AG04450 (cell line): ENCODE data around the gene TRPC4AP. TPM values are rescaled to one million over a fixed set of nuclear protein-coding genes. Genes with fewer than 3 reads are reported as not detected.

Experiments
- CTCF ChIA-PET: fragments of 300-600, 350-600 bp; formaldehyde crosslinking; extraction: SDS; loops from one replicate; lab custom pipeline; 2022; ENCODE audit warnings: antibody characterized with exemption, inconsistent platforms; lab: Charles Lee
- POLR2A ChIA-PET: fragments of 350-600 bp; formaldehyde crosslinking; extraction: SDS; loops from one replicate; lab custom pipeline; 2021; ENCODE audit warnings: antibody characterized with exemption, inconsistent platforms; lab: Yijun Ruan, JAX
- DNase-seq: peaks from one replicate; pipeline ENCODE4 v3.0.0-alpha.2; 2011; ENCODE audit warnings: low read depth, low spot score
- H3K27ac ChIP-seq: one replicate; pipeline ENCODE4 v1.5.1; 2012; ENCODE audit warnings: low read depth, low read length, control low read depth
- H3K27me3 ChIP-seq: one replicate; pipeline ENCODE4 v1.6.0; 2012; ENCODE audit warnings: low read length; ENCODE audit not compliant: control insufficient read depth, insufficient read depth
- H3K4me3 ChIP-seq: 2 replicates; pipeline ENCODE4 v1.5.1; 2011; ENCODE audit warnings: mild to moderate bottlenecking, low read depth, low read length, control low read depth
- H3K9me3 ChIP-seq: 2 replicates; pipeline ENCODE4 v1.5.1; 2012; ENCODE audit warnings: low read length; ENCODE audit not compliant: control insufficient read depth, insufficient read depth
- polyA plus RNA-seq: library from polyadenylated mRNA; depleted of rRNA; stranded (reverse); fragments of >200 nt; gene quantifications from 2 replicates; pipeline ENCODE4 v1.2.3, GENCODE V29; 2011
- TF ChIP-seq, protein P1 (sequence below): IDR thresholded peaks from 2 replicates; pipeline ENCODE4 v1.5.1; 2011; ENCODE audit warnings: low read depth, low read length, control low read depth, inconsistent platforms

TRPC4AP gene
- polyA plus RNA-seq, 1 experiment = 85.4 TPM

DNA sequence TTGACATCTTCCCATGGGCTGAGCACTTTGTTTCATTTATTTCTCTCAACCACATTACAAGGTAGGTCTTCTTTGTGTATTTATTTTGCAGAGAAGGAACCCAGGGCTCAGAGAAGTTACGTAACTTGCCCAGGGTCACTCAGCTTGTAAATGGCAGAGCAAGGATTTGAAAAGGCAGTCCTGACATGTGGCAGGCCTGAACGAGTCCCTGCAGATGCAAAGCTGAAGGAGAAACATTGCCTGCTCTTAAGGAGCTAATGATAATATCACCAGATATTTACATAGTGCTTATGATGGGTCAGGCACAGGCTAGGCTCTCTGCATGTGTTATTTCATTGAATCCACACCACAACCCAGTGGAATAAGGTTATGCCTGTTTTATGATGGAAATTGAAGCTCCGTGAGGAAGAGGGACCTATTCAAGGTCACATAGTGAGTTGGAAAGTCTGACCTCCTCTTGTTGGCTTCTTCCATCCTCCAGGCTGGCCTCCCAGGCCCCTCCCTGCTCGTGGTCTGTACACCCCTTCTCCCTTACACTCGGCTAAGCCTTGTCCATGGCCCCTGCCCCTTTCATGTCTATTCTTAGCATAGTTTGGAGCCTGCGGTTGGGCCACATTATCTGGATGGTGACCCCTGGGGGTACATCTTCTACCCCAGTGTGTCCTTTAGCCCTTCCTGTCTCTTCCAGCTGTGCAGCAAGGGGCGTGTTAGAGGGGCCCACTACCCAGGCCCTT, 124.4 kb downstream of the TRPC4AP start:
- Histone ChIP-seq H3K27me3 (peaks cover 14% of the 10 kb centered on the region), H3K27ac (no peak overlapping the region), H3K4me3 (no peak overlapping the region), H3K9me3 (no peaks in the 10 kb centered on the region)
- POLR2A ChIA-PET = no interaction called here
- DNase-seq = no peak
- CTCF ChIA-PET = interaction anchor here (1.3 kb wide), 1 partner anchor 95 kb away, joined by 3 read pairs; no protein-coding TSS in a partner anchor
- TF ChIP-seq, protein P1, sequence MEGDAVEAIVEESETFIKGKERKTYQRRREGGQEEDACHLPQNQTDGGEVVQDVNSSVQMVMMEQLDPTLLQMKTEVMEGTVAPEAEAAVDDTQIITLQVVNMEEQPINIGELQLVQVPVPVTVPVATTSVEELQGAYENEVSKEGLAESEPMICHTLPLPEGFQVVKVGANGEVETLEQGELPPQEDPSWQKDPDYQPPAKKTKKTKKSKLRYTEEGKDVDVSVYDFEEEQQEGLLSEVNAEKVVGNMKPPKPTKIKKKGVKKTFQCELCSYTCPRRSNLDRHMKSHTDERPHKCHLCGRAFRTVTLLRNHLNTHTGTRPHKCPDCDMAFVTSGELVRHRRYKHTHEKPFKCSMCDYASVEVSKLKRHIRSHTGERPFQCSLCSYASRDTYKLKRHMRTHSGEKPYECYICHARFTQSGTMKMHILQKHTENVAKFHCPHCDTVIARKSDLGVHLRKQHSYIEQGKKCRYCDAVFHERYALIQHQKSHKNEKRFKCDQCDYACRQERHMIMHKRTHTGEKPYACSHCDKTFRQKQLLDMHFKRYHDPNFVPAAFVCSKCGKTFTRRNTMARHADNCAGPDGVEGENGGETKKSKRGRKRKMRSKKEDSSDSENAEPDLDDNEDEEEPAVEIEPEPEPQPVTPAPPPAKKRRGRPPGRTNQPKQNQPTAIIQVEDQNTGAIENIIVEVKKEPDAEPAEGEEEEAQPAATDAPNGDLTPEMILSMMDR = no peak

DNA sequence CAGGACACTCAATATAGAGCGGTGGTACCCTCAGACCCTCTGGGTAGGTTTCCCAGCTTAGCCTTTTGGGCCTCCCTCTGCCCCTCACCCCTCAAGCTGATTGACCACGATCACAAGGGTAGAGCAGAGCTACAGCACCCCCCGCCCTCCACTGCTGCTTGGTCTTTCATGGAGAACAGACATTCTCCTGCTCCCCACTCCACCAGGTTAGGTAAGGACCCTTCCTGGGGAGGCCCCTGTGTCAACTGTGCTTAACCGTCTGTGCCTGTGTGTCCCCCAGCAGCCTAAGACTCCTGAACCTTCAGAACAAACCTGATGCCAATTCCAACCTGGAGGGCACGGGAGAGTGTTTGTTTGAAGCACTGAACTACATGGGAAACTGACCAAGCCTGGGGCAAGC, 125.2 kb downstream of the TRPC4AP start:
- no peaks in the 10 kb centered on the region for H3K9me3 ChIP-seq
- H3K27me3 ChIP-seq = peaks cover 9% of the 10 kb centered on the region
- H3K27ac ChIP-seq = no peak overlapping the region
- no peak for DNase-seq
- ChIA-PET CTCF (no interaction called here), POLR2A (no interaction called here)
- TF ChIP-seq, protein P1 = no peak
- no peak overlapping the region for H3K4me3 ChIP-seq

DNA sequence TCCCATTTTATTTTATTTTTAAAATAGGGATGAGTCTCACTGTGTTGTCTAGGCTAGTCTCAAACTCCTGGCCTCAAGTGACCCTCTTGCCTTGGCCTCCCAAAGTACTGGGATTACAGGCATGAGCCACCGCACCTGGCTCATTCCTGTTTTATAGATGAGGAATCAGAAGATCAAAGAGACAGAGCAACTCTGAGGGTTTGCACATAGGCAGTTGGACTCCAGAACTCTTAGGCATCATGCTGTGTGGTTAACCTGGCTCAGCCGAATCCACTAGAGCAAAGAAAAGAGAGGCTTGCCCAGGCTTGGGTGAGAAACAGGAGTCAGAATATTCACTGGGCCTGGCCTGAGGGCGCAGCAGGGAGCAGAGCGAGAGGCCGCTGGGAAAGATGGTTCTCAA, 127.6 kb downstream of the TRPC4AP start:
- TF ChIP-seq, protein P1 = no peak
- no peak for DNase-seq
- Histone ChIP-seq H3K27ac (no peak overlapping the region), H3K27me3 (no peaks in the 10 kb centered on the region), H3K9me3 (no peaks in the 10 kb centered on the region), H3K4me3 (no peak overlapping the region)
- CTCF ChIA-PET = no interaction called here
- POLR2A ChIA-PET = no interaction called here

DNA sequence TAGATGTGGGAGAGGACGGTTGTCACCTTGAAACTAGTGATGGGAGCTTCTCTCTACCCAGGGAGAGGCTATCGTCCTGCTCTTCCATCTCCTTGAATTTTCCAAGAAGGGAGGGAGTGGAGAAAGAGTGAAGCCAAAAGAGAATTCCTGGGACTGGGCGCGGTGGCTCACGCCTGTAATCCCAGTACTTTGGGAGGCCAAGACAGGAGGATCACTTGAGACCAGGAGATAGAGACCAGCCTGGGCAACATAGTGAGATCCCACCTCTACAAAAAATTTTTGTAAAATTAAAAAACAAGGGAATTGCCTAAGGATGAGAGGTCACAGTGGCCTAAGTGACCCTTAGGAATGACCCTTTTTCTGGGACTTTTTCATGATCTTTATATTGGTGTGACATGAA, 128.1 kb downstream of the TRPC4AP start:
- CTCF ChIA-PET = no interaction called here
- H3K27ac ChIP-seq = no peak overlapping the region
- no peaks in the 10 kb centered on the region for H3K27me3 ChIP-seq
- DNase-seq = no peak
- H3K9me3 ChIP-seq = no peaks in the 10 kb centered on the region
- POLR2A ChIA-PET = no interaction called here
- H3K4me3 ChIP-seq = no peak overlapping the region
- TF ChIP-seq, protein P1 = no peak

DNA sequence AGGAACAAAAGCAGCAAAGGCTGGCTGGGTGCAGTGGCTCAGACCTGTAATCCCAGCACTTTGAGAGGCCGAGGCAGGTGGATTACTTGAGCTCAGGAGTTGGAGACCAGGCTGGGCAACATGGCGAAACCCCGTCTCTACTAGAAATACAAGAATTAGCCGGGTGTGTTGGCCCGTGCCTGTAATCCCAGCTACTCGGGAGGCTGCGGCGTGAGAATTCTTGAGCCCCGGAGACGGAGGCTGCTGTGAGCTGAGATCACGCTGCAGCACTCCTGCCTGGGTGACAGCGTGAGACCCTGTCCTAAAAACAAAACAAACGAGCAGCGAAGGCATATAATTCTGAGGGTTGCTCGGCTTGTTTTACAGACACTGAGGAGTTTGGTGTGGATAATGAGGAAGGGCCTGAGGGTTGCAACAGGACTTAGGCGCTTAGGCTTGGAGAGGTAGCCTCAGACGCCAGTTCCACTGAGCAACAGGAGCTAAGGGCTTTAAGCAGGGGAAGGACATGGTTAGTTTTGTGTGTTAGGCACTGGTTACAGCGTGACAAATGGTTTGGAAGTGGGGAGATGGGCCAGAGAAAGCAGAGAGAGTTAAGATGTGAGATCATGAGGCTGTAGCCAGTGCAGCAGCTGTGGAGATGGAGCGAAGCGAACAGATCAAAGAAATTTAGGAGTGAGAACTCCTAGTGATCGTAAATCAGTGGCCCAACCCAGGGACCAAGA, 135.7 kb downstream of the TRPC4AP start:
- Histone ChIP-seq H3K27me3 (no peaks in the 10 kb centered on the region), H3K9me3 (0 out of 2 replicates have a peak, but pooled peaks cover 4% of the 10 kb centered on the region), H3K4me3 (no peak overlapping the region), H3K27ac (no peak overlapping the region)
- POLR2A ChIA-PET = interaction anchor here (2.0 kb wide), 1 partner anchor 81 kb away, joined by 13 read pairs; the partner anchor contains the start of gene ACSS2
- CTCF ChIA-PET = interaction anchor here (4.2 kb wide), 1 partner anchor 83 kb away, joined by 57 read pairs; the partner anchor contains the start of genes ACSS2 and GGT7
- no peak for DNase-seq
- TF ChIP-seq, protein P1 = no peak
